Trophoblast cell (in vitro differentiated cells and primary cell): ENCODE results near the gene SMCP.

Experiments used
- DNase-seq, 2 donors: peaks; one replicate each; pipeline ENCODE4 v3.0.0-alpha.2; 2016
- H2AFZ ChIP-seq: 2 replicates; pipeline ENCODE4 v1.6.1; 2013; ENCODE audit warnings: low read length, moderate library complexity, mild to moderate bottlenecking; ENCODE audit not compliant: insufficient read depth, poor library complexity
- H2AK5ac ChIP-seq: 2 replicates; pipeline ENCODE4 v1.6.1; 2013; ENCODE audit warnings: mild to moderate bottlenecking, low read length
- H2BK120ac ChIP-seq: 2 replicates; pipeline ENCODE4 v1.6.1; 2013; ENCODE audit warnings: low read length, mild to moderate bottlenecking, moderate library complexity; ENCODE audit not compliant: insufficient read depth, poor library complexity
- H2BK12ac ChIP-seq: 2 replicates; pipeline ENCODE4 v1.6.1; 2013; ENCODE audit warnings: mild to moderate bottlenecking, low read length, moderate library complexity
- H2BK5ac ChIP-seq: 2 replicates; pipeline ENCODE4 v1.6.1; 2013; ENCODE audit warnings: low read length, low read depth, moderate library complexity, mild to moderate bottlenecking; ENCODE audit not compliant: poor library complexity
- H3K14ac ChIP-seq: 2 replicates; pipeline ENCODE4 v1.6.1; 2013; ENCODE audit warnings: mild to moderate bottlenecking, low read length
- H3K18ac ChIP-seq: 2 replicates; pipeline ENCODE4 v1.6.1; 2013; ENCODE audit warnings: mild to moderate bottlenecking, low read length
- H3K23ac ChIP-seq: 2 replicates; pipeline ENCODE4 v1.6.1; 2013; ENCODE audit warnings: low read length
- H3K27ac ChIP-seq: 2 replicates; pipeline ENCODE4 v1.5.1; 2013; ENCODE audit warnings: low read depth, mild to moderate bottlenecking, inconsistent platforms, low read length, moderate library complexity
- H3K27me3 ChIP-seq: 2 replicates; pipeline ENCODE4 v1.6.1; 2013; ENCODE audit warnings: inconsistent platforms, mild to moderate bottlenecking, low read length, moderate library complexity; ENCODE audit not compliant: insufficient read depth
- H3K36me3 ChIP-seq, 2 experiments: 1 replicate in 1 of 2; 2 replicates in 1 of 2; pipeline ENCODE4 v1.6.1; 2013; ENCODE audit warnings: low read length in 2 of 2, mild to moderate bottlenecking in 2 of 2, moderate library complexity in 1 of 2; ENCODE audit not compliant: insufficient read depth in 2 of 2, control insufficient read depth in 1 of 2
- H3K4ac ChIP-seq: 2 replicates; pipeline ENCODE4 v1.6.1; 2013; ENCODE audit warnings: low read depth, mild to moderate bottlenecking, low read length, moderate library complexity
- H3K4me1 ChIP-seq, 2 experiments: 1 replicate in 1 of 2; 2 replicates in 1 of 2; pipeline ENCODE4 v1.6.1; 2013; ENCODE audit warnings: low read length in 2 of 2, mild to moderate bottlenecking in 2 of 2, moderate library complexity in 1 of 2; ENCODE audit not compliant: insufficient read depth in 2 of 2, control insufficient read depth in 1 of 2
- H3K4me2 ChIP-seq: 2 replicates; pipeline ENCODE4 v1.6.1; 2013; ENCODE audit warnings: inconsistent platforms, mild to moderate bottlenecking, low read length, moderate library complexity
- H3K4me3 ChIP-seq: 2 replicates; pipeline ENCODE4 v1.5.1; 2013; ENCODE audit warnings: mild to moderate bottlenecking, low read depth, low read length, inconsistent platforms
- H3K79me1 ChIP-seq: one replicate; pipeline ENCODE4 v1.6.1; 2013; ENCODE audit warnings: low read length
- H3K79me2 ChIP-seq: 2 replicates; pipeline ENCODE4 v1.6.1; 2013; ENCODE audit warnings: low read length, mild to moderate bottlenecking; ENCODE audit not compliant: control insufficient read depth, insufficient read depth, poor library complexity
- H3K9ac ChIP-seq: 2 replicates; pipeline ENCODE4 v1.6.1; 2013; ENCODE audit warnings: mild to moderate bottlenecking, low read length
- H3K9me3 ChIP-seq: 2 replicates; pipeline ENCODE4 v1.6.1; 2013; ENCODE audit warnings: low read depth, mild to moderate bottlenecking, control low read depth, inconsistent platforms, low read length; ENCODE audit not compliant: insufficient read depth
- H4K12ac ChIP-seq: 2 replicates; pipeline ENCODE4 v1.6.1; 2013; ENCODE audit warnings: low read depth, mild to moderate bottlenecking, low read length, moderate library complexity
- H4K8ac ChIP-seq: 2 replicates; pipeline ENCODE4 v1.6.1; 2013; ENCODE audit warnings: low read depth, mild to moderate bottlenecking, low read length, moderate library complexity
- H4K91ac ChIP-seq: one replicate; pipeline ENCODE4 v1.6.1; 2013; ENCODE audit warnings: low read depth, mild to moderate bottlenecking, low read length, moderate library complexity
- WGBS: extraction: QIAGEN DNeasy Blood & Tissue Kit; methylation state at CpG from one replicate; pipeline ENCODE4 v1.1.7; 2013; ENCODE audit warnings: missing lambda C conversion rate; ENCODE audit not compliant: insufficient read length, insufficient coverage; ENCODE audit errors: extremely low coverage; 5-methylcytosine and 5-hydroxymethylcytosine counted together

The SMCP gene

GRCh38 chr1:152858062-152858461 lies 20.1 kb upstream of the SMCP start:
- no CpG with 5 or more reads among the region's 1 CpG for WGBS
- H4K91ac ChIP-seq: no peak overlapping the region
- no peak overlapping the region for H3K4me3 ChIP-seq
- no peak overlapping the region for H3K14ac ChIP-seq
- no peak overlapping the region for H2BK120ac ChIP-seq
- H3K4ac ChIP-seq: no peak overlapping the region
- H3K27me3 ChIP-seq: no peaks in the 10 kb centered on the region
- H3K18ac ChIP-seq: no peak overlapping the region
- H3K27ac ChIP-seq: no peak overlapping the region
- H2BK5ac ChIP-seq: no peak overlapping the region
- no peak overlapping the region for H2BK12ac ChIP-seq
- H3K36me3 ChIP-seq: no peaks in the 10 kb centered on the region
- H3K79me1 ChIP-seq: no peaks in the 10 kb centered on the region
- no peak overlapping the region for H3K4me2 ChIP-seq
- H2AK5ac ChIP-seq: no peak overlapping the region
- H4K8ac ChIP-seq: no peak overlapping the region
- H4K12ac ChIP-seq: no peak overlapping the region
- DNase-seq: no peak
- no peak overlapping the region for H3K9ac ChIP-seq
- H2AFZ ChIP-seq: no peak overlapping the region
- peaks cover 18% of the 10 kb centered on the region for H3K9me3 ChIP-seq
- no peaks in the 10 kb centered on the region for H3K79me2 ChIP-seq
- H3K23ac ChIP-seq: no peak overlapping the region
- H3K4me1 ChIP-seq: no peaks in the 10 kb centered on the region

- no peak within 1 kb of the TSS for H2BK5ac ChIP-seq
- no peak within 1 kb of the TSS for H4K8ac ChIP-seq
- DNase-seq: no peak
- no peak within 1 kb of the TSS for H4K91ac ChIP-seq
- no CpG with 5 or more reads among the region's 3 CpGs for WGBS
- no peak within 1 kb of the TSS for H3K14ac ChIP-seq
- H3K27ac ChIP-seq: no peak within 1 kb of the TSS
- no peak within 1 kb of the TSS for H2BK120ac ChIP-seq
- no peaks in the 10 kb centered on the region for H3K36me3 ChIP-seq
- no peaks in the 10 kb centered on the region for H3K79me2 ChIP-seq
- H3K4me3 ChIP-seq: no peak within 1 kb of the TSS
- H3K18ac ChIP-seq: no peak within 1 kb of the TSS
- no peak within 1 kb of the TSS for H2BK12ac ChIP-seq
- no peak within 1 kb of the TSS for H2AFZ ChIP-seq
- H3K27me3 ChIP-seq: no peaks in the 10 kb centered on the region
- H3K4me2 ChIP-seq: no peak within 1 kb of the TSS
- peaks cover 18% of the 10 kb centered on the region for H3K9me3 ChIP-seq
- no peak within 1 kb of the TSS for H4K12ac ChIP-seq
- H2AK5ac ChIP-seq: no peak within 1 kb of the TSS
- H3K4me1 ChIP-seq: no peaks in the 10 kb centered on the region
- H3K4ac ChIP-seq: no peak within 1 kb of the TSS
- no peaks in the 10 kb centered on the region for H3K79me1 ChIP-seq
- no peak within 1 kb of the TSS for H3K23ac ChIP-seq
- no peak within 1 kb of the TSS for H3K9ac ChIP-seq
Measured at GRCh38 chr1:152859696-152860095, 18.4 kb upstream of the SMCP start, which contains the start of gene LCE7A. Gene LCE7A (plus strand): TSS chr1:152859996. CDS start chr1:152860698, 702 bp downstream.

- Histone ChIP-seq H3K4me3 (no peak overlapping the region), H3K27me3 (no peaks in the 10 kb centered on the region), H2BK120ac (no peak overlapping the region), H3K4me1 (no peaks in the 10 kb centered on the region), H2AFZ (no peak overlapping the region), H4K12ac (no peak overlapping the region), H4K8ac (no peak overlapping the region), H2BK12ac (no peak overlapping the region), H2BK5ac (no peak overlapping the region), H3K4ac (no peak overlapping the region), H4K91ac (no peak overlapping the region), H2AK5ac (no peak overlapping the region), H3K79me1 (no peaks in the 10 kb centered on the region), H3K4me2 (no peak overlapping the region), H3K9ac (no peak overlapping the region), H3K27ac (no peak overlapping the region), H3K18ac (no peak overlapping the region), H3K9me3 (peaks cover 16% of the 10 kb centered on the region), H3K14ac (no peak overlapping the region), H3K79me2 (no peaks in the 10 kb centered on the region), H3K23ac (no peak overlapping the region), H3K36me3 (no peaks in the 10 kb centered on the region)
- no peak for DNase-seq
- 100% methylated on average over 1 of the region's 3 CpGs for WGBS
Measured at GRCh38 chr1:152860129-152860528, 18.0 kb upstream of the SMCP start.

- no peak overlapping the region for H2BK120ac ChIP-seq
- H3K79me2 ChIP-seq: no peaks in the 10 kb centered on the region
- no peak overlapping the region for H2AFZ ChIP-seq
- WGBS: no CpG with 5 or more reads among the region's 4 CpGs
- peaks cover 12% of the 10 kb centered on the region for H3K9me3 ChIP-seq
- no peak overlapping the region for H3K23ac ChIP-seq
- no peak overlapping the region for H3K4me3 ChIP-seq
- no peak for DNase-seq
- H3K4ac ChIP-seq: no peak overlapping the region
- H2BK12ac ChIP-seq: no peak overlapping the region
- H3K36me3 ChIP-seq: no peaks in the 10 kb centered on the region
- H3K27me3 ChIP-seq: no peaks in the 10 kb centered on the region
- H3K9ac ChIP-seq: no peak overlapping the region
- no peak overlapping the region for H3K4me2 ChIP-seq
- no peak overlapping the region for H3K27ac ChIP-seq
- no peak overlapping the region for H3K18ac ChIP-seq
- no peaks in the 10 kb centered on the region for H3K4me1 ChIP-seq
- H2AK5ac ChIP-seq: no peak overlapping the region
- no peak overlapping the region for H4K91ac ChIP-seq
- H4K8ac ChIP-seq: no peak overlapping the region
- H3K14ac ChIP-seq: no peak overlapping the region
- H2BK5ac ChIP-seq: no peak overlapping the region
- no peak overlapping the region for H4K12ac ChIP-seq
- H3K79me1 ChIP-seq: no peaks in the 10 kb centered on the region
Measured at GRCh38 chr1:152861374-152861773, 16.7 kb upstream of the SMCP start.
